HL-60 (cell line): ENCODE results near the gene TAOK2.

Experiments
- DNase-seq, 2 experiments: peaks; one replicate each; pipeline ENCODE4 v3.0.0-alpha.2; 2010 to 2020; ENCODE audit warnings: low read depth in 1 of 2, low spot score in 1 of 2
- H3K27ac ChIP-seq: fragments of 250-450 bp; sonication (Bioruptor Pico); replicated peaks from 2 replicates; pipeline ENCODE4 v1.5.1; 2020; ENCODE audit warnings: mild to moderate bottlenecking, moderate library complexity
- H3K27me3 ChIP-seq: fragments of 250-450 bp; sonication (Bioruptor Pico); 2 replicates; pipeline ENCODE4 v1.5.1; 2021; ENCODE audit warnings: mild to moderate bottlenecking, moderate library complexity; ENCODE audit not compliant: insufficient read depth, poor library complexity, severe bottlenecking
- H3K4me3 ChIP-seq: replicated peaks from 2 replicates; pipeline ENCODE4 v1.5.1; 2011; ENCODE audit warnings: mild to moderate bottlenecking, control low read depth, low read length; ENCODE audit not compliant: insufficient read depth
- CTCF ChIP-seq: IDR thresholded peaks from one replicate; pipeline ENCODE4 v1.5.1; 2011; ENCODE audit warnings: low read length, control low read depth, inconsistent platforms; ENCODE audit not compliant: insufficient read depth
- GABPA ChIP-seq: IDR thresholded peaks from 2 replicates; pipeline ENCODE4 v1.6.1; 2012; ENCODE audit warnings: low read depth
- POLR2AphosphoS5 ChIP-seq: IDR thresholded peaks from 2 replicates; pipeline ENCODE4 v1.6.1; 2012; ENCODE audit warnings: low read depth
- REST ChIP-seq: IDR thresholded peaks from 2 replicates; pipeline ENCODE4 v1.6.1; 2012; ENCODE audit warnings: low read depth; ENCODE audit not compliant: insufficient replicate concordance
- SPI1 ChIP-seq: IDR thresholded peaks from 2 replicates; pipeline ENCODE4 v1.6.1; 2012; ENCODE audit warnings: low read depth, mild to moderate bottlenecking, borderline replicate concordance

Gene TAOK2

GRCh38 chr16:29984137-29984763, 10.6 kb downstream of the TAOK2 start:
- no peaks in the 10 kb centered on the region for H3K27me3 ChIP-seq
- H3K27ac ChIP-seq = no peak overlapping the region
- TF ChIP-seq REST = no peak
- no peak for TF ChIP-seq GABPA
- TF ChIP-seq CTCF = no peak
- no peak for TF ChIP-seq SPI1
- TF ChIP-seq POLR2AphosphoS5 = no peak
- no peak for DNase-seq
- no peak overlapping the region for H3K4me3 ChIP-seq

GRCh38 chr16:29984764-29985147, 11.1 kb downstream of the TAOK2 start:
- H3K27ac ChIP-seq = no peak overlapping the region
- DNase-seq = no peak
- no peak overlapping the region for H3K4me3 ChIP-seq
- H3K27me3 ChIP-seq = no peaks in the 10 kb centered on the region
- TF ChIP-seq GABPA (no peak), CTCF (no peak), POLR2AphosphoS5 (no peak), REST (no peak), SPI1 (no peak)

GRCh38 chr16:29985271-29985811, 11.7 kb downstream of the TAOK2 start:
- no peak overlapping the region for H3K4me3 ChIP-seq
- H3K27me3 ChIP-seq = no peaks in the 10 kb centered on the region
- no peak for DNase-seq
- no peak for TF ChIP-seq SPI1
- TF ChIP-seq REST = no peak
- no peak for TF ChIP-seq POLR2AphosphoS5
- TF ChIP-seq GABPA = no peak
- TF ChIP-seq CTCF = no peak
- H3K27ac ChIP-seq = no peak overlapping the region
